Right lobe of liver (tissue), 6 donors: ENCODE data around the gene POLR3C. TPM values are rescaled to one million over a fixed set of nuclear protein-coding genes. Genes with fewer than 3 reads are reported as not detected.

ENCODE experiments used
- ATAC-seq, 4 donors: fragments of 200-7000 bp; cut with Tn5 transposase; one replicate each; pipeline ENCODE4 v1.9.1; 2020; ENCODE audit warnings: mild to moderate bottlenecking in 4 of 4, moderate library complexity in 4 of 4
- DNase-seq, 3 donors: peaks; one replicate each; pipeline ENCODE4 v3.0.0-alpha.2; 2020
- H3K27ac ChIP-seq, 3 donors: fragments of 200-600 bp; one replicate each; pipeline ENCODE4 v1.8.0; 2022
- H3K27me3 ChIP-seq, 2 donors: fragments of 200-600 bp; one replicate each; pipeline ENCODE4 v1.8.0; 2022
- H3K36me3 ChIP-seq, 4 donors: fragments of 200-600 bp; sonication (generic) in 1 of 4; one replicate each; pipeline versions ENCODE4 v1.5.1 to v1.8.0; 2017 to 2022; ENCODE audit warnings: control low read depth in 1 of 4
- H3K4me1 ChIP-seq, 4 donors: fragments of 200-600 bp; sonication (generic) in 1 of 4; one replicate each; pipeline versions ENCODE4 v1.5.1 to v1.8.0; 2017 to 2022; ENCODE audit warnings: control low read depth in 1 of 4
- H3K4me3 ChIP-seq, 3 donors: fragments of 200-600 bp; one replicate each; pipeline ENCODE4 v1.8.0; 2022
- H3K9me3 ChIP-seq, 4 donors: fragments of 200-600 bp; sonication (generic) in 1 of 4; one replicate each; pipeline versions ENCODE4 v1.5.1 to v1.8.0; 2017 to 2022; ENCODE audit warnings: control low read depth in 1 of 4
- CTCF ChIP-seq, 4 donors: fragments of 200-600 bp in 3 of 4; fragments of 450-650 bp in 1 of 4; IDR thresholded peaks; one replicate each; pipeline versions ENCODE4 v1.5.1 to v1.8.0; 2016 to 2022; ENCODE audit warnings: antibody characterized with exemption in 4 of 4, mild to moderate bottlenecking in 2 of 4
- POLR2A ChIP-seq: fragments of 450-650 bp; IDR thresholded peaks from one replicate; pipeline ENCODE4 v1.6.1; 2017; ENCODE audit warnings: antibody characterized with exemption, mild to moderate bottlenecking
- WGBS: methylation state at CpG from one replicate; pipeline ENCODE4 v1.1.6; 2018; ENCODE audit warnings: low coverage, low lambda C conversion rate; ENCODE audit not compliant: insufficient coverage; ENCODE audit errors: missing lambda C conversion rate; 5-methylcytosine and 5-hydroxymethylcytosine counted together
- intact Hi-C, 2 donors: fragments of 100-400 bp; cut with DNase I; formaldehyde crosslinking; loops; one replicate each; pipeline versions ENCODE4 v1.11.2 to v1.14.1; 2022
- total RNA-seq, 6 experiments: library from RNA; depleted of rRNA in 2 of 6; stranded (reverse); fragments of >200 nt in 2 of 6; fragmentation: NEBNext Ultra II Directional in 3 of 6; extraction: Animal tissue kit (Norgen Biotek cat#: 25700) in 3 of 6; gene quantifications; one replicate each; pipeline versions ENCODE4 v1.1.0 to v1.2.4, GENCODE V29; 2016 to 2023
- donor health status: DM: no; HTN: yes; CAD: no.
- donor health status: DM: no; HTN: no; CAD: no.
- donor health status: DM: no; HTN: no; CAD: no.
- donor health status: DM: no; HTN: yes; CAD: no.
- donor health status: DM: no; HTN: yes; CAD: no.

The POLR3C gene
- total RNA-seq, 6 experiments from 2014 or later = 7.7 to 17.0 (median 11.2) TPM

GRCh38 chr1:145799806-145800205 is 24.2 kb upstream of the POLR3C start:
- WGBS = 95% methylated on average over 2 of the region's 2 CpGs
- H3K9me3 ChIP-seq = no peaks in the 10 kb centered on the region
- no peaks in the 10 kb centered on the region for H3K4me1 ChIP-seq
- TF ChIP-seq POLR2A (no peak), CTCF (IDR thresholded peaks at IDR 0.05) (no peak)
- DNase-seq (no peak), ATAC-seq (no peak)
- no peak overlapping the region for H3K27ac ChIP-seq
- H3K4me3 ChIP-seq = no peak overlapping the region
- no peaks in the 10 kb centered on the region for H3K36me3 ChIP-seq
- no peaks in the 10 kb centered on the region for H3K27me3 ChIP-seq
- intact Hi-C loops = no loop called here

GRCh38 chr1:145804235-145805045 is 19.6 kb upstream of the POLR3C start:
- DNase-seq = no peak
- WGBS = 67% methylated on average over 1 of the region's 3 CpGs
- intact Hi-C loops = no loop called here

GRCh38 chr1:145805057-145805456 is 18.9 kb upstream of the POLR3C start:
- H3K27me3 ChIP-seq = no peaks in the 10 kb centered on the region
- H3K4me1 ChIP-seq = no peaks in the 10 kb centered on the region
- TF ChIP-seq POLR2A (no peak), CTCF (IDR thresholded peaks at IDR 0.05) (no peak)
- DNase-seq = no peak
- no peak overlapping the region for H3K4me3 ChIP-seq
- H3K27ac ChIP-seq = no peak overlapping the region
- ATAC-seq = no peak
- H3K9me3 ChIP-seq = no peaks in the 10 kb centered on the region
- no peaks in the 10 kb centered on the region for H3K36me3 ChIP-seq
- 100% methylated on average over 1 of the region's 1 CpG for WGBS
- intact Hi-C loops = no loop called here

More at GRCh38 chr1:145804235-145805045, 19.6 kb upstream of the POLR3C start:
- no peaks in the 10 kb centered on the region for H3K4me1 ChIP-seq
- no peak overlapping the region for H3K27ac ChIP-seq
- H3K4me3 ChIP-seq = no peak overlapping the region
- H3K9me3 ChIP-seq = no peaks in the 10 kb centered on the region
- H3K36me3 ChIP-seq = no peaks in the 10 kb centered on the region
- no peak for TF ChIP-seq POLR2A
- TF ChIP-seq CTCF (IDR thresholded peaks at IDR 0.05) = no peak
- ATAC-seq = no peak
- H3K27me3 ChIP-seq = no peaks in the 10 kb centered on the region

GRCh38 chr1:145806408-145806807 is 17.6 kb upstream of the POLR3C start:
- Histone ChIP-seq H3K27me3 (no peaks in the 10 kb centered on the region), H3K36me3 (no peaks in the 10 kb centered on the region), H3K4me3 (no peak overlapping the region), H3K27ac (no peak overlapping the region), H3K4me1 (no peaks in the 10 kb centered on the region), H3K9me3 (no peaks in the 10 kb centered on the region)
- WGBS = 94% methylated on average over 3 of the region's 4 CpGs
- no peak for DNase-seq
- no peak for TF ChIP-seq CTCF (IDR thresholded peaks at IDR 0.05)
- TF ChIP-seq POLR2A = no peak
- ATAC-seq = no peak
- intact Hi-C loops = no loop called here
